Mesothelial cell of epicardium (in vitro differentiated cells): Measurements from ENCODE around the gene DPH7. TPM values are rescaled to one million over a fixed set of nuclear protein-coding genes. Genes with fewer than 3 reads are reported as not detected.
A peak's percentile ranks its signal among the peaks of the same experiment; 100 is the strongest.

Experiments
- DNase-seq, 2 experiments: peaks; one replicate each; pipeline ENCODE4 v3.0.0; 2021; ENCODE audit warnings: low spot score in 2 of 2; ENCODE audit not compliant: unreplicated experiment in 2 of 2
- H3K27ac Mint-ChIP-seq: 2 replicates; pipeline ENCODE4 v1.8.0; 2021; ENCODE audit warnings: mixed read lengths
- H3K27me3 Mint-ChIP-seq: 2 replicates; pipeline ENCODE4 v1.8.0; 2021; ENCODE audit warnings: low read depth, mixed read lengths
- H3K36me3 Mint-ChIP-seq: 2 replicates; pipeline ENCODE4 v1.8.0; 2021; ENCODE audit warnings: mixed read lengths
- H3K4me1 Mint-ChIP-seq: 2 replicates; pipeline ENCODE4 v1.8.0; 2021; ENCODE audit warnings: mixed read lengths
- H3K4me3 Mint-ChIP-seq: 2 replicates; pipeline ENCODE4 v1.8.0; 2021; ENCODE audit warnings: mild to moderate bottlenecking, moderate library complexity, mixed read lengths
- H3K9me3 Mint-ChIP-seq: 2 replicates; pipeline ENCODE4 v1.8.0; 2021; ENCODE audit warnings: mixed read lengths
- total RNA-seq: library from RNA; stranded (reverse); gene quantifications from 3 replicates; pipeline ENCODE4 v1.2.1, GENCODE V29; 2021
- TF ChIP-seq, protein P1 (sequence below): fragments of 200-600 bp; sonication (generic); IDR thresholded peaks from one replicate; pipeline ENCODE4 v1.5.0; 2021; ENCODE audit warnings: antibody characterized with exemption; ENCODE audit not compliant: unreplicated experiment

DPH7 gene
- total RNA-seq, 1 donor from 2014 or later, result 59.4 TPM

- Mint-ChIP-seq H3K4me1 (peaks cover 34% of the 10 kb centered on the region), H3K36me3 (peaks cover 3% of the 10 kb centered on the region), H3K27me3 (no peaks in the 10 kb centered on the region), H3K27ac (peak overlapping the region; percentile 93), H3K9me3 (no peaks in the 10 kb centered on the region), H3K4me3 (peak overlapping the region; percentile 86)
- no peak for DNase-seq
- TF ChIP-seq, protein P1, sequence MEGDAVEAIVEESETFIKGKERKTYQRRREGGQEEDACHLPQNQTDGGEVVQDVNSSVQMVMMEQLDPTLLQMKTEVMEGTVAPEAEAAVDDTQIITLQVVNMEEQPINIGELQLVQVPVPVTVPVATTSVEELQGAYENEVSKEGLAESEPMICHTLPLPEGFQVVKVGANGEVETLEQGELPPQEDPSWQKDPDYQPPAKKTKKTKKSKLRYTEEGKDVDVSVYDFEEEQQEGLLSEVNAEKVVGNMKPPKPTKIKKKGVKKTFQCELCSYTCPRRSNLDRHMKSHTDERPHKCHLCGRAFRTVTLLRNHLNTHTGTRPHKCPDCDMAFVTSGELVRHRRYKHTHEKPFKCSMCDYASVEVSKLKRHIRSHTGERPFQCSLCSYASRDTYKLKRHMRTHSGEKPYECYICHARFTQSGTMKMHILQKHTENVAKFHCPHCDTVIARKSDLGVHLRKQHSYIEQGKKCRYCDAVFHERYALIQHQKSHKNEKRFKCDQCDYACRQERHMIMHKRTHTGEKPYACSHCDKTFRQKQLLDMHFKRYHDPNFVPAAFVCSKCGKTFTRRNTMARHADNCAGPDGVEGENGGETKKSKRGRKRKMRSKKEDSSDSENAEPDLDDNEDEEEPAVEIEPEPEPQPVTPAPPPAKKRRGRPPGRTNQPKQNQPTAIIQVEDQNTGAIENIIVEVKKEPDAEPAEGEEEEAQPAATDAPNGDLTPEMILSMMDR, result no peak
Measured at GRCh38 chr9:137620048-137620405, 41.3 kb upstream of the DPH7 start.

DNA sequence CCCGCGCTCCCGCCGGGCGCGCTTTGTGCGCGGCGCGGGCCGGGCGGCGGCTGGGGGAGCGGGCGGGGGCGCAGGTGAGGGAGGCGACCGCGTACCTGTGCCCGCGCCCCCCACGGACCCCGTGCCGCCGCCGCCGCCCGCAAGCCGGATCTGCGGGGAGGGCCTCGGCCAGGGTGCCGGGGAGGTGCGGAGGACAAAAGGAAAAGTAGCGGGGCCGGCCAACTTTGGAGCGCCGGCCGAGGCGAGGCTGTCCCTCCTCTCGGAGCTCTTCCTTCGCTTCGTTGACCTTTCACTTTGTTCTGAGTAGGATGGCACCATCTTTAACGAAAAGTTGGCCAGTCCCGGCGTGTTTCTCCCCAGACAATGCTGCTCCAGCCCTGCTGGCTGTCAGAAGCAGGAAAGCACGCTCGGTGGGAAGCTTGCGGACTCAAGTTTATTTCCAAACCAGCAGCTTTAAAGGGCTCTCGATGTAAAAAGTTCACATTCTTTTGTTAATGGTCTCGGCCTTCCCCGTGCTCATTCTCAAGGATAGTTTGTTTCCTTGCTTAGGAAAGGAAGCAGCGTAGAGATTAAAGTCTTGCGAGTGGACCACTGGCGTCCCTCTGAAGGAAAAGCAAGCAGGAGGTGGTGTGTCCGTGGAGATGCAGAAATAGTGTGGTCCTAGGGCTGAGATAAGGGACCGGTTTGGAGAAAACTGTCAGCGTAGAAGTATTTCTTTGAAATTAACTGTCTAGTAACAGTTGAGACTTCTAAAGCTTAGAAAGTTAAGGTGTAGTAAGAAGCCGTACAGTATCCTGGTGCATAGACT lies 40.7 kb upstream of the DPH7 start:
- TF ChIP-seq, protein P1, result no peak
- no peaks in the 10 kb centered on the region for H3K9me3 Mint-ChIP-seq
- H3K27me3 Mint-ChIP-seq, result no peaks in the 10 kb centered on the region
- H3K36me3 Mint-ChIP-seq, result peaks cover 6% of the 10 kb centered on the region
- peak overlapping the region; percentile 86 for H3K4me3 Mint-ChIP-seq
- H3K27ac Mint-ChIP-seq, result peak overlapping the region; percentile 93
- peaks cover 34% of the 10 kb centered on the region for H3K4me1 Mint-ChIP-seq
- DNase-seq, result no peak

DNA sequence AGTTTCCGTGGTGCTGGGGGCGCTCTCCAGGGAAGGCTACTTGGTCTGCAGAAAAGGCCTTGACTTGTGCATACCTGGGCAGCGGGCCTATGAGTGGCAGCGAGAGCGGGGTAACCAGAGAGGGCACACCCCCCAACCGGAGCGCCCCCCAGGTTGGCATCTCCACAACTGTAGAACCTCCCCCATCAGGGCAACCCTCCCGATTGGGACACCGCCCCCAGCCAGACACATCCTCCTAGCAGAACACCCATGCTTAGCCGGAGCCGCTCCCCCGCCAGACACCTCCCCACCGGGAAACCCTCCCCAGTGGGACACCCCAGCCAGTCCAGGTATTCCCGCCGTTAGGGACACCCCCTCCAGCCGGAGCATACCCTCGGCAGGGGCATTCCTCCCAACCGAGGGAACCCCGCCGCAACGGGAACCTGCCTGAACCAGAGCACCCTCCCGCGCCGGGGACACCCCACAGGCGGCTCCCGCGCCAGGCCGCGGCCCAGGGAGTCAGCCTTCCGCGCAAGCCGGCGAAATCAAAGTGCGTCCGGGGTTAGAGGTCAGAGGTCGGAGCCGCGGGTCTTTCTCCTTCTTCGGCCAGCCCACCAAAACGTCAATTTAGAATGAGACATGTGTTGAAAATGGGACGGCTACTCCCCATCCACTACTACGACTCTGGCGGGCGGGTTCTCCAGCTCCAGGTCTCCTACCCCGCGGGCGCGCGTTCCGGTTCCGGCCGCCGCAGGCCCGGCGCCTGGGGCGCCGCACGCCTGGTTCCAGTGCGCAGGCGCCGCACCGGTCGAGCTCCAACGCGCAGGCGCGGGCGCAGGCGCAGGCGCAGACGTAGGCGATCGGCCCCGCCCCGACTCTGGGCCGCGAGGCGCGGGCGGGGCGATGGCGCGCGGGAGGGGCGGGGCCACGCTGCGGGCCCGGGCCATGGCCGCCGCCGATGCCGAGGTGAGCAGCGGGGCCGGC lies 39.7 kb upstream of the DPH7 start, which contains the start of gene EHMT1:
Gene EHMT1, plus strand, starts transcription at position 901 of the 963 bp plus-strand sequence. Its CDS starts 24 bp downstream, at position 925.
- H3K4me1 Mint-ChIP-seq, result peaks cover 34% of the 10 kb centered on the region
- no peaks in the 10 kb centered on the region for H3K9me3 Mint-ChIP-seq
- H3K27ac Mint-ChIP-seq, result peak within 1 kb of the TSS; percentile 93
- H3K27me3 Mint-ChIP-seq, result no peaks in the 10 kb centered on the region
- TF ChIP-seq, protein P1, result no peak
- H3K4me3 Mint-ChIP-seq, result peak within 1 kb of the TSS; percentile 86
- peak; percentile 88 to 97 for DNase-seq
- H3K36me3 Mint-ChIP-seq, result peaks cover 5% of the 10 kb centered on the region

DNA sequence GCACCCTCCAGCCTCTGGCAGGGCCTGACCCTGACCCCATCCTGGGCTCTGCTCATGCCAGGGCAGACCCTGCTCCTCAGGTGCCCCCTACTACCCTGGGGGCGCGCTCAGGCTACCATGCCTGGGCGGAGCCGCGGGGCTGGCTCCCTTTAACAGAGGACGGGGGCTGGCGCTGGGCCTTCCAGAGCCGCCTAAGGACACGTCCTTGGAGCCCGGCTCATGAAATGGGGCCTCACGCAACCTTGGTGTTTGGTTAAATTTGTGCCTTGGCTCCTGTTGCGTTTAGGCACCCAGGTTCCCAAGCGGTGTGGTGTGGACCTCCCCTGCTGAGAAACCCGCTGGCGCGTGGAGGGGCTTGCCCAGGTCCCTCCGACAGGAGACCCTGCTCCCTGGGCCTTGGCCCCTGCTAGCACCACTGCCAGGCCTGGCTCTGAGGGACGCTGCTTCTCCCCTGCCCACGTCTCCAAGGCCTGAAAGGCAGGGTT lies 36.7 kb upstream of the DPH7 start:
- H3K36me3 Mint-ChIP-seq, result peaks cover 5% of the 10 kb centered on the region
- no peaks in the 10 kb centered on the region for H3K9me3 Mint-ChIP-seq
- TF ChIP-seq, protein P1, result no peak
- H3K4me3 Mint-ChIP-seq, result no peak overlapping the region
- no peak for DNase-seq
- no peaks in the 10 kb centered on the region for H3K27me3 Mint-ChIP-seq
- no peak overlapping the region for H3K27ac Mint-ChIP-seq
- H3K4me1 Mint-ChIP-seq, result peaks cover 35% of the 10 kb centered on the region

DNA sequence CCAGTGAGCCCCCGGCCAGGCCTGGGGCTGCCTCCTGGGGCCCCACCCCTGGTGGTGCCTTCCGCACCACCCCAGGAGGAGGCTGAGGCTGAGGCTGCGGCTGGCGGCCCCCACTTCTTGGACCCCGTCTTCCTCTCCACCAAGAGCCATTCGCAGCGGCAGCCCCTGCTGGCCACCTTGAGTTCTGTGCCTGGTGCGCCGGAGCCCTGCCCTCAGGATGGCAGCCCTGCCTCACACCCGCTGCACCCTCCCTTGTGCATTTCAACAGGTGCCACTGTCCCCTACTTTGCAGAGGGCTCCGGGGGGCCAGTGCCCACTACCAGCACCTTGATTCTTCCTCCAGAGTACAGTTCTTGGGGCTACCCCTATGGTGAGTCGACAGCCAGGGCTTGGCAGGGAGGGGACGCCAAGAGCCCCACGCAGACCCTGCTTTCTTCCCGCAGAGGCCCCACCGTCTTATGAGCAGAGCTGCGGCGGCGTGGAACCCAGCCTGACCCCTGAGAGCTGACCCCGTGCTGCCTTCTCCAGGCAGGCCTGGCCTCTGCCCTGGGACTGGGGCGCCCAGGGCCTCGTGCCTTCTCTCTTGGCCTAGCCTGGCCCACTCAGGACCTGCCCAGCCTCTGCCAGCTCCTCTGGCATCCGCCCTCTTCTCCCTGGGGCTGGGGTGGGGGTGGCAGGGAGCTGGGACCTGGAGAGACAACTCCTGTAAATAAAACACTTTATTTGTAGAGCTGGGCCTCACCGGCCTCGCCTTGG lies 36.1 kb upstream of the DPH7 start:
- Mint-ChIP-seq H3K36me3 (peaks cover 5% of the 10 kb centered on the region), H3K9me3 (no peaks in the 10 kb centered on the region), H3K4me1 (peaks cover 30% of the 10 kb centered on the region), H3K27me3 (no peaks in the 10 kb centered on the region), H3K27ac (no peak overlapping the region), H3K4me3 (no peak overlapping the region)
- TF ChIP-seq, protein P1, result no peak
- no peak for DNase-seq
